ENCODE data around the gene ZFAND3. TPM values are rescaled to one million over a fixed set of nuclear protein-coding genes. Genes with fewer than 3 reads are reported as not detected.

The ZFAND3 gene
- total and polyA plus RNA-seq, 2 of the 4 experiments (the other 2 are of a cell fraction) = 10.9 to 26.7 TPM

DNA sequence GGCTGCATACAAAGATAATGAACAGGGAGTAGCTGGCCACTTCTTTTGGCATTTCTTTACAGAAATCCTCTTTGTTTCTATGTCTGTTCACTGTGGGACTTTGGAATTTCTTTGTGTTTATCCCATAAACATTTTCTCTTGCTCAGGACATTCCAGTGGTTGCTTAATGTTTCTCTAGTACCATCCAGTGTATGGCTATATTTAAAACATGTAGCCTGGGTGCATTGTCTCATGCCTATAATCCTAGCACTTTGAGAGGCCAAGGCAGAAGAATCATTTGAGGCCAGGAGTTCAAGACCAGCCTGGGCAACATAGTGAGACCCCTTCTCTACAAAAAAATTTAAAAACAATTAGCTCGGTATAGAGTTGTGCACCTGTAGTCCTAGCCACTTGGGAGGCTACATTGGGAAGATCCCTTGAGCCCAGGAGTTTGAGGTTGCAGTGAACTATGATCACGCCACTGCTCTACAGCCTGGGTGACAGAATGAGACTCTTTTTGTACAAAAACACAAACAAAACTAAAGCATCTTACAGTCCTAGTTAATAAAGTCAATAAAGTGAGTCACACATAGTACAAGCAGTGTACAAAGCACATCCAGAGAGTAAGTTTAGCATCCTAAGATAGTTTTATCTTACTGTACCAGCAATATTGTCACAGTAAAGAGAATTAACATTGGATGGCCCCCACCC is 63.3 kb downstream of the ZFAND3 start (continued):
- no peak for TF ChIP-seq ELK1 (IDR thresholded peaks at IDR 0.05; ENCODE audit: borderline replicate concordance, low read depth, low read length)

GRCh38 chr6:37884548-37884947 is 65.0 kb downstream of the ZFAND3 start:
- Histone ChIP-seq H2BK20ac (ENCODE audit: low read depth, low read length) (no peak overlapping the region), H3K4me2 (ENCODE audit: low read depth, low read length) (no peak overlapping the region), H4K5ac (ENCODE audit: low read depth, low read length) (no peak overlapping the region), H3K14ac (replicated peaks; ENCODE audit: low read depth, low read length) (no peak overlapping the region), H2BK120ac (ENCODE audit: low read depth, low read length) (no peak overlapping the region), H2AK9ac (replicated peaks; ENCODE audit: low read depth, low read length, poor library complexity) (no peak overlapping the region), H2AFZ (replicated peaks; ENCODE audit: low read length, poor library complexity) (no peak overlapping the region), H3K27ac (ENCODE audit: insufficient read depth, low read length) (no peak overlapping the region), H3K18ac (ENCODE audit: low read depth, low read length) (no peak overlapping the region), H2BK5ac (ENCODE audit: low read depth, low read length, poor library complexity, severe bottlenecking) (no peak overlapping the region), H3K9me1 (ENCODE audit: insufficient read depth, low read length) (peaks cover 26% of the 10 kb centered on the region), H4K8ac (ENCODE audit: low read depth in 2 of 2, low read length in 2 of 2) (no peak overlapping the region), H3K4me1 (ENCODE audit: control insufficient read depth, insufficient read depth, low read length) (peaks cover 13% of the 10 kb centered on the region), H3K27me3 (ENCODE audit: control insufficient read depth, insufficient read depth, low read length) (no peaks in the 10 kb centered on the region), H2BK15ac (ENCODE audit: low read depth, low read length) (no peak overlapping the region), H3K79me1 (ENCODE audit: low read depth in 1 of 2, low read length in 2 of 2) (peaks cover 25 to 76% of the 10 kb centered on the region in 2 experiments), H3K4me3 (ENCODE audit: insufficient read depth, low read depth, low read length) (no peak overlapping the region), H4K20me1 (ENCODE audit: insufficient read depth, low read length) (peaks cover 85% of the 10 kb centered on the region), H3K56ac (ENCODE audit: extremely low read depth, insufficient read depth, low read length) (no peak overlapping the region), H3K4ac (ENCODE audit: low read depth, low read length) (no peak overlapping the region), H2AK5ac (ENCODE audit: low read depth, low read length) (no peak overlapping the region), H3K36me3 (ENCODE audit: control insufficient read depth, insufficient read depth, low read length) (no peaks in the 10 kb centered on the region), H4K91ac (ENCODE audit: insufficient read depth, low read depth, low read length) (no peak overlapping the region), H3K23ac (ENCODE audit: low read depth, low read length) (no peak overlapping the region), H3K9me3 (ENCODE audit: control insufficient read depth, insufficient read depth, low read length) (no peaks in the 10 kb centered on the region), H3K9ac (ENCODE audit: low read depth, low read length) (no peak overlapping the region)
- CTCF ChIA-PET = no interaction called here
- POLR2A ChIA-PET (ENCODE audit: unreplicated experiment) = interaction anchor here (0.6 kb wide), 1 partner anchor 54 kb away, joined by 6 read pairs; no protein-coding TSS in a partner anchor
- in situ Hi-C loops (cut with MboI; ENCODE audit: low sequenced_read_pairs) (no loop called here), intact Hi-C loops (cut with micrococcal nuclease) (no loop called here), dilution Hi-C loops (cut with HindIII; ENCODE audit: low sequenced_read_pairs, unreplicated experiment) (no loop called here)
- BruUV-seq (replicated peaks) = no TSS peak
- WGBS, 2 experiments (ENCODE audit: extremely low coverage in 2 of 2, insufficient read length in 1 of 2) = no CpG with 5 or more reads among the region's 1 CpG
- DNase-seq (no peak), ATAC-seq (ENCODE audit: low read depth) (no peak)
- TF ChIP-seq, protein P1, sequence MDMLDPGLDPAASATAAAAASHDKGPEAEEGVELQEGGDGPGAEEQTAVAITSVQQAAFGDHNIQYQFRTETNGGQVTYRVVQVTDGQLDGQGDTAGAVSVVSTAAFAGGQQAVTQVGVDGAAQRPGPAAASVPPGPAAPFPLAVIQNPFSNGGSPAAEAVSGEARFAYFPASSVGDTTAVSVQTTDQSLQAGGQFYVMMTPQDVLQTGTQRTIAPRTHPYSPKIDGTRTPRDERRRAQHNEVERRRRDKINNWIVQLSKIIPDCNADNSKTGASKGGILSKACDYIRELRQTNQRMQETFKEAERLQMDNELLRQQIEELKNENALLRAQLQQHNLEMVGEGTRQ (IDR thresholded peaks at IDR 0.05; ENCODE audit: low read depth, low read length) = no peak

All from IMR-90 (cell line).